HUES6 (cell line): Measurements from ENCODE around the gene MEI1.
"Not testable (repeated sequence)": the region's sequence is repeated elsewhere in the genome, so short reads cannot be mapped to it uniquely, and the experiment has no call there.

ENCODE experiments used
- H3K27ac ChIP-seq: 2 replicates; pipeline ENCODE4 v1.7.0; 2013; ENCODE audit warnings: low read depth, mild to moderate bottlenecking, low read length, inconsistent platforms
- H3K27me3 ChIP-seq: 2 replicates; pipeline ENCODE4 v1.6.1; 2013; ENCODE audit warnings: low read length; ENCODE audit not compliant: control insufficient read depth, insufficient read depth
- H3K36me3 ChIP-seq: 2 replicates; pipeline ENCODE4 v1.6.1; 2013; ENCODE audit warnings: low read length; ENCODE audit not compliant: control insufficient read depth, insufficient read depth
- H3K4me1 ChIP-seq: 2 replicates; pipeline ENCODE4 v1.6.1; 2013; ENCODE audit warnings: low read length; ENCODE audit not compliant: control insufficient read depth, insufficient read depth
- H3K4me3 ChIP-seq: 2 replicates; pipeline ENCODE4 v1.5.1; 2013; ENCODE audit warnings: low read depth, low read length
- H3K9ac ChIP-seq: one replicate; pipeline ENCODE4 v1.6.1; 2013; ENCODE audit warnings: mild to moderate bottlenecking, low read length
- H3K9me3 ChIP-seq: 2 replicates; pipeline ENCODE4 v1.6.1; 2013; ENCODE audit warnings: low read depth, low read length; ENCODE audit not compliant: control insufficient read depth, insufficient read depth

Gene MEI1

DNA sequence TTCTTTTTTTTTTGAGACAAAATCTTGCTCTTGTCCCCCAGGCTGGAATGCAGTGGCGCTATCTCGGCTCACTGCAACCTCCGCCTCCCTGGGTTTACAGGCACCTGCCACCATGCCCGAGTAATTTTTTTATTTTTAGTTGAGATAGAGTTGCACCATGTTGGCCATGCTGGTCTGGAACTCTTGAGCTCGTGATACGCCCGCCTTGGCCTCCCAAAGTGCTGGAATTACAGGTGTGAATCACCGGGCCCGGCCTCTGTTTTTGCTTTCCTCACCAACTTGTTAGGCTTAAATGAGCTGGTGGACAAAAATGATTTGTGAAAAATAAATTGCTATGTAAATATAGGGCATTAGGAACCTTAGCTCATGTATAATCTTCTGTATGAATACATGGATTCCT is 3.5 kb downstream of the MEI1 start:
- Histone ChIP-seq H3K27me3 (no peaks in the 10 kb centered on the region), H3K36me3 (no peaks in the 10 kb centered on the region), H3K4me3 (no peak overlapping the region), H3K9ac (no peak overlapping the region), H3K27ac (no peak overlapping the region), H3K4me1 (peaks cover 2% of the 10 kb centered on the region; the same call in 1 of the 2 replicates), H3K9me3 (no peaks in the 10 kb centered on the region)

DNA sequence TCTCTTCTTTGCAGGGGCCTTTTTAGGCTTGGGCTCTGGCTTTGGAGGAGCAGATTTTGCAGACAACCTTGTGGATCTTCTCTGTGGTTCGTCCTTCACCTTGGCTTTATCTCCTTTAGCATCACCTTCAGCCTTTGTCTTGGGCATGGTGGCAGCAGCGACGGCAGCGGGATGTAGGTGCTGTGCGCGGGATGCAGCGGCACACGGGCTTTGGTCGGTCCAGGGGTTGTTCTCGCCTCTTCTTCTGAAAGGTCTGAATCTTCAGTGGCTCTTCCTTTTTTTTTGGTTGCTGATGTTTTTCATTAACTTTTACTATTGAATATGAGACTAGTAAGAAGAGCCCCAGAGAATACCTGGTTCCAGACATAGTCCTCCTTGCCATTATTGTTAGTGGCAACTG is 10.0 kb downstream of the MEI1 start:
- H3K4me3 ChIP-seq: no peak overlapping the region
- H3K4me1 ChIP-seq: no peaks in the 10 kb centered on the region
- H3K9ac ChIP-seq: no peak overlapping the region
- H3K9me3 ChIP-seq: no peaks in the 10 kb centered on the region
- no peak overlapping the region for H3K27ac ChIP-seq
- peaks cover 2% of the 10 kb centered on the region for H3K27me3 ChIP-seq
- H3K36me3 ChIP-seq: no peaks in the 10 kb centered on the region

GRCh38 chr22:41713004-41713403 is 13.7 kb downstream of the MEI1 start:
- Histone ChIP-seq H3K9me3 (no peaks in the 10 kb centered on the region), H3K4me3 (no peak overlapping the region), H3K9ac (no peak overlapping the region), H3K27me3 (peaks cover 2% of the 10 kb centered on the region), H3K27ac (no peak overlapping the region), H3K36me3 (no peaks in the 10 kb centered on the region), H3K4me1 (no peaks in the 10 kb centered on the region)

DNA sequence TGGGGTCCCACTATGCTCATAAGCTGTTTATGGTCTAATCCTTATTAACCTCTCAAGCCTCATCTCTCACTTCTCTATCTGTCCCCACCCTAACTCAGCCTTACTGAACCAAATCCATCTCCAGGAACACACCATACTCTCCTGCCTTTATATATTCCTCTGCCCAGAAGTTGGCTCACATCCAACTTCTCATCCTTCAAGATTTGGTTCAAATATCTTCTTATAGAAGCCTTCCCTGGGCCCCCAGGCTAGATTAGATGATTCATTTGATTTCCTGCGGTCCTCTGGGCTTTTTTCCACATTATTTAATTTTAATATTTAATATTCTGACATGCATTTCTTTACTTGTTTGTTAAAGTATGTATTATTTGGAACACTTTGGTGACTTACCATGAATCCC is 23.2 kb downstream of the MEI1 start:
- Histone ChIP-seq H3K27ac (no peak overlapping the region), H3K9ac (no peak overlapping the region), H3K9me3 (no peaks in the 10 kb centered on the region)

GRCh38 chr22:41725510-41726110 is 26.3 kb downstream of the MEI1 start:
- no peak overlapping the region for H3K27ac ChIP-seq
- H3K9ac ChIP-seq: no peak overlapping the region
- no peaks in the 10 kb centered on the region for H3K27me3 ChIP-seq
- no peaks in the 10 kb centered on the region for H3K36me3 ChIP-seq
- no peaks in the 10 kb centered on the region for H3K9me3 ChIP-seq
- no peaks in the 10 kb centered on the region for H3K4me1 ChIP-seq
- no peak overlapping the region for H3K4me3 ChIP-seq

More for the DNA sequence above, 23.2 kb downstream of the MEI1 start:
- Histone ChIP-seq H3K4me1 (no peaks in the 10 kb centered on the region), H3K36me3 (no peaks in the 10 kb centered on the region), H3K4me3 (no peak overlapping the region), H3K27me3 (no peaks in the 10 kb centered on the region)

- no peaks in the 10 kb centered on the region for H3K9me3 ChIP-seq
- no peaks in the 10 kb centered on the region for H3K4me1 ChIP-seq
- H3K27me3 ChIP-seq: no peaks in the 10 kb centered on the region
- H3K36me3 ChIP-seq: no peaks in the 10 kb centered on the region
- no peak overlapping the region for H3K9ac ChIP-seq
- H3K27ac ChIP-seq: no peak overlapping the region
- H3K4me3 ChIP-seq: no peak overlapping the region
Observed at GRCh38 chr22:41731609-41732008, 32.3 kb downstream of the MEI1 start.

- no peak overlapping the region for H3K9ac ChIP-seq
- H3K4me3 ChIP-seq: no peak overlapping the region
- no peaks in the 10 kb centered on the region for H3K36me3 ChIP-seq
- no peaks in the 10 kb centered on the region for H3K4me1 ChIP-seq
- no peaks in the 10 kb centered on the region for H3K27me3 ChIP-seq
- H3K27ac ChIP-seq: no peak overlapping the region
- H3K9me3 ChIP-seq: no peaks in the 10 kb centered on the region
Observed at GRCh38 chr22:41732096-41732772, 32.9 kb downstream of the MEI1 start.

DNA sequence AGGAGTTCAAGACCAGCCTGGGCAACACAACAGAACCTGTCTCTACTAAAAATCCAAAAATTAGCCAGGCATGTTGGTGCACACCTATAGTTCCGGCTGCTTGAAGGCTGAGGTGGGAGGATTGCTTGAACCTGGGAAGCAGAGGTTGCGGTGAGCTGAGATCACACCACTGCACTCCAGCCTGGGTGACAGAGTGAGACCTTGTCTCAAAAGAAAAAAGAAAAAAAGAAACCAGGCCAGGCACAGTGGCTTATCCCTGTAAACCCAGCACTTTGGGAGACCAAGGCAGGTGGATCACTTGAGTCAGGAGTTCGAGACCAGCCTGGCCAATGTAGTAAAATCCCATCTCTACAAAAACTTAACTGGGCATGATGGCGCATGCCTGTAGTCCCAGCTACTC is 33.9 kb downstream of the MEI1 start:
- H3K27ac ChIP-seq, H3K9ac ChIP-seq, H3K36me3 ChIP-seq, H3K27me3 ChIP-seq, H3K4me1 ChIP-seq, H3K9me3 ChIP-seq, H3K4me3 ChIP-seq: not testable (repeated sequence)

GRCh38 chr22:41739576-41739975 is 40.3 kb downstream of the MEI1 start:
- H3K4me3 ChIP-seq: no peak overlapping the region
- no peaks in the 10 kb centered on the region for H3K4me1 ChIP-seq
- H3K9me3 ChIP-seq: no peaks in the 10 kb centered on the region
- H3K27me3 ChIP-seq: no peaks in the 10 kb centered on the region
- H3K36me3 ChIP-seq: no peaks in the 10 kb centered on the region
- H3K9ac ChIP-seq: no peak overlapping the region
- no peak overlapping the region for H3K27ac ChIP-seq

- H3K4me1 ChIP-seq: no peaks in the 10 kb centered on the region
- H3K36me3 ChIP-seq: no peaks in the 10 kb centered on the region
- no peaks in the 10 kb centered on the region for H3K27me3 ChIP-seq
- H3K4me3 ChIP-seq: no peak overlapping the region
- H3K9me3 ChIP-seq: no peaks in the 10 kb centered on the region
- no peak overlapping the region for H3K27ac ChIP-seq
- no peak overlapping the region for H3K9ac ChIP-seq
Observed at GRCh38 chr22:41742918-41743317, 43.6 kb downstream of the MEI1 start.

DNA sequence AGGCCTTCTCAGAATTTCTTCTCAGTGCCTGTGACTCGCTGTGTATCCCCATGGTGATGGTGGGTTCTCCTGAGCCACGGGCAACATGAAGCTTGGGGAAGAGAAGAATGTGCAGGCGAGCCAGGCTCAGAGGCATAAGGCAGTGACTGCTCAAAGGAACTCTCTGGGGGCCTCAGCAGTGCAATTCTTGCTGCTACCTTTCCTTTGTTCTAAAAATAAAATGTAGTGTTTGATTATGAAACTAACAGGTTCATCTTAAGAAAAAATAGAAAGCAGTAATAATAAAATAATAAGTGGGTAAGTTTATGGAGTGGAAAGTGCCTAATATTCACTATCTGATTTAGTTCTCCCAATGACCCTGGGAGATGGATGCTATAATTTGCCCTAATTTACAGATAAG is 46.7 kb downstream of the MEI1 start:
- no peaks in the 10 kb centered on the region for H3K36me3 ChIP-seq
- H3K4me3 ChIP-seq: no peak overlapping the region
- H3K9me3 ChIP-seq: no peaks in the 10 kb centered on the region
- H3K27ac ChIP-seq: no peak overlapping the region
- no peaks in the 10 kb centered on the region; the same call in 1 of the 2 replicates for H3K4me1 ChIP-seq
- no peak overlapping the region for H3K9ac ChIP-seq
- no peaks in the 10 kb centered on the region for H3K27me3 ChIP-seq
